Uterus (tissue), 2 donors: ENCODE results near the gene WDSUB1.

Source experiments
- CTCF ChIP-seq, 4 experiments: fragments of 200-600 bp in 2 of 4; fragments of 450-650 bp in 2 of 4; sonication (generic) in 2 of 4; IDR thresholded peaks; one replicate each; pipeline ENCODE4 v1.5.1; 2016 to 2019; ENCODE audit warnings: antibody characterized with exemption in 4 of 4, mild to moderate bottlenecking in 2 of 4, moderate library complexity in 1 of 4
- POLR2A ChIP-seq, 2 donors: fragments of 450-650 bp; IDR thresholded peaks; one replicate each; pipeline ENCODE4 v1.6.1; 2016; ENCODE audit warnings: antibody characterized with exemption in 2 of 2, mild to moderate bottlenecking in 1 of 2, moderate library complexity in 1 of 2

GRCh38 chr2:159211447-159212396, 74.8 kb downstream of the WDSUB1 start:
- TF ChIP-seq POLR2A (IDR thresholded peaks at IDR 0.05) (no peak), CTCF (IDR thresholded peaks at IDR 0.05) (no peak)
